Measurements from ENCODE around the gene FBXO27. TPM values are rescaled to one million over a fixed set of nuclear protein-coding genes. Genes with fewer than 3 reads are reported as not detected.
"Not testable (repeated sequence)": the region's sequence is repeated elsewhere in the genome, so short reads cannot be mapped to it uniquely, and the experiment has no call there.

Gene FBXO27
- total and polyA plus RNA-seq, 2 experiments from 2014 or later, result 6.2 to 13.7 TPM

DNA sequence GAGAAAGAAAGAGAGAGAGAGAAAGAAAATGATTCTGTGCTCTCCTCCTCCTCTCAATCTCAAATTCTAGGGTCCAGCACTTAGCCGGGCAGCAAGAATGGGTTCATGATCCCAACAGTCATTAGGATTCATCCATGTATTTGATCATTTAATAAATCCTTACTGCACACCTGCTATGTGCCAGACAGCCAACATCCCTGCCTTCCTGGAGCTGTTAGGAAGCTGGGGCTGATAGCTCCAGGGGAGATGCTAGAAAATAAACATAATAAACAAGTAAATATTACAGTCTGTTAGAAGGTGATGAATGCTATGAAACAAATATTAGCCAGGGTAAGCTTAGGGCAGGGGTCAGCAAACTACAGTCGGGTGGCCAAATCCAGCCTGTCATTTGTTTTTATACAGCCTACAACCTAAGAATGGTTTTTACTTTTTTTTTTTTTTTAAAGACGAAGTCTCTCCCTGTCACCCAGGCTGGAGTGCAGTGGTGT, 41.9 kb upstream of the FBXO27 start (continued):
- TF ChIP-seq CREB1 (CRISPR knock-in tag; IDR thresholded peaks at IDR 0.05; ENCODE audit: low read depth), result no peak

DNA sequence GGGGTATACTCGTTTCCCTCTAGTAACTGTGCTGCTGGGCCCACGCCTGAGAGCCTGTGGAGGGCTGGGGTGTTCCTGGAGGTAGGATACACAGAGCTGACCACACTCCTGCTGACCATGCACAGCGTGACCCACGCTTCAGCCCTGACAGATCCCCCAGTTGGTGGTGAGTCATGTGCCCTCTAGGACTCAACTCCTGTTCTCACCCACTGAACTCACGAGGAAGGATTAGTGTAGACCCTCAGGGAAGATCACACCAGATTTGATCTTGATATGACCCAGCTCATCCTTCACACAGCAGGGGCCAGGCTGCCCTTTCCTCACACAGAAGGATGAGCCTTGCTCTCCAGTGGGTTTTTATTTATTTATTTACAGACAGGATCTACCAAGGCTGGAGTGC, 38.5 kb upstream of the FBXO27 start:
- H3K4me1 Mint-ChIP-seq, result no peaks in the 10 kb centered on the region
- Histone ChIP-seq H3F3A (replicated peaks; ENCODE audit: low read depth) (no peaks in the 10 kb centered on the region), H3K79me2 (replicated peaks; ENCODE audit: insufficient read depth) (no peaks in the 10 kb centered on the region), H3K27ac (ENCODE audit: low read depth) (no peak overlapping the region), H3K4me2 (no peak overlapping the region), H2AFZ (no peak overlapping the region), H3K4me3 (no peak overlapping the region), H3K4me1 (ENCODE audit: insufficient read depth) (no peaks in the 10 kb centered on the region), H3K36me3 (ENCODE audit: insufficient read depth) (no peaks in the 10 kb centered on the region), H3K27me3 (ENCODE audit: insufficient read depth) (no peaks in the 10 kb centered on the region), H3K9me2 (ENCODE audit: insufficient read depth) (no peaks in the 10 kb centered on the region; the same call in 1 of the 2 replicates), H4K20me1 (replicated peaks; ENCODE audit: insufficient read depth) (no peaks in the 10 kb centered on the region)
- no peak overlapping the region for H3K4me3 Mint-ChIP-seq
- ATAC-seq, result no peak
- no peak overlapping the region for H3K27ac Mint-ChIP-seq
- peaks cover 12% of the 10 kb centered on the region for H3K9me3 Mint-ChIP-seq
- peaks cover 5% of the 10 kb centered on the region for H3K27me3 Mint-ChIP-seq (ENCODE audit: insufficient read depth, low read depth, poor library complexity)
- no peak for TF ChIP-seq STAT1 (IDR thresholded peaks at IDR 0.05; ENCODE audit: unreplicated experiment)
- no peaks in the 10 kb centered on the region for H3K36me3 Mint-ChIP-seq (ENCODE audit: low read depth)
- DNase-seq (ENCODE audit: low spot score), result no peak

DNA sequence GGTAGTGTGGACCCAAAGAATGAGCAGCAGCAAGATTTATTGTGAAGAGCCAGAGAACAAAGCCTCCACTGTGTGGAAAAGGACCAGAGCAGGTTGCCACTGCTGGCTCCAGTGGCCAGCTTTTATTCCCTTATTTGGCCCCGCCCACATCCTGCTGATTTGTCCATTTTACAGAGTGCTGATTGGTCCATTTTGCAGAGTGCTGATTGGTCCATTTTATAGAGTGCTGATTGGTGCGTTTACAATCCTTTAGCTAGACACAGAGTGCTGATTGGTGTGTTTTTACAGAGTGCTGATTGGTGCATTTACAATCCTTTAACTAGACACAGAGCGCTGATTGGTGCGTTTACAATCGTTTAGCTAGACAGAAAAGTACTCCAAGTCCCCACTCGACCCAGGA, 35.9 kb upstream of the FBXO27 start:
- not testable (repeated sequence) for H3K4me1 Mint-ChIP-seq; H3K27ac Mint-ChIP-seq; H3K36me3 Mint-ChIP-seq (ENCODE audit: low read depth)

DNA sequence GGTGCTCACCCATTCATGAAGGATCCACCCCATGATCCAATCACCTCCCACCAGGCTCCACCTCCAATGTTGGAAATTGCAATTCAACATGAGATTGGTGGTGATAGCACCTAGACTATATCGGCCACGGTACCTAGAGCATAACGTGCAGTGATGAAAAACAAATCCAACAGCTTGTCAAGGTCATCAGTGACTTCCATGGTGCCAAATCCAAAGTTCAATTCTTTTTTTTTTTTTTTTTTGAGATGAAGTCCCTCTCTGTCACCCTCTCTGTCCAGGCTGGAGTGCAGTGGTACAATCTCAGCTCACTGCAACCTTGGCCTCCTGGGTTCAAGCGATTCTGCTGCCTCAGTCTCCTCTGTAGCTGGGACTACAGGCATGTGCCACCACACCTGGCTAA, 34.8 kb upstream of the FBXO27 start:
- Histone ChIP-seq H2AFZ (no peak overlapping the region), H3F3A (replicated peaks; ENCODE audit: low read depth) (no peaks in the 10 kb centered on the region), H3K27me3 (ENCODE audit: insufficient read depth) (no peaks in the 10 kb centered on the region), H4K20me1 (replicated peaks; ENCODE audit: insufficient read depth) (no peaks in the 10 kb centered on the region), H3K4me2 (no peak overlapping the region), H3K36me3 (ENCODE audit: insufficient read depth) (no peaks in the 10 kb centered on the region), H3K4me1 (ENCODE audit: insufficient read depth) (no peaks in the 10 kb centered on the region), H3K27ac (ENCODE audit: low read depth) (no peak overlapping the region), H3K4me3 (no peak overlapping the region), H3K9me2 (ENCODE audit: insufficient read depth) (no peaks in the 10 kb centered on the region; the same call in 1 of the 2 replicates), H3K79me2 (replicated peaks; ENCODE audit: insufficient read depth) (no peaks in the 10 kb centered on the region)
- no peak overlapping the region for H3K4me3 Mint-ChIP-seq
- no peak for ATAC-seq
- H3K27me3 Mint-ChIP-seq (ENCODE audit: insufficient read depth, low read depth, poor library complexity), result peaks cover 2% of the 10 kb centered on the region
- H3K4me1 Mint-ChIP-seq, result no peaks in the 10 kb centered on the region
- no peaks in the 10 kb centered on the region for H3K36me3 Mint-ChIP-seq (ENCODE audit: low read depth)
- no peak overlapping the region for H3K27ac Mint-ChIP-seq
- peaks cover 12% of the 10 kb centered on the region for H3K9me3 Mint-ChIP-seq
- TF ChIP-seq STAT1 (IDR thresholded peaks at IDR 0.05; ENCODE audit: unreplicated experiment) (no peak), NANOG (IDR thresholded peaks at IDR 0.05; ENCODE audit: borderline replicate concordance) (no peak), JUNB (IDR thresholded peaks at IDR 0.05; ENCODE audit: unreplicated experiment) (no peak)
- TF ChIP-seq, protein P1, sequence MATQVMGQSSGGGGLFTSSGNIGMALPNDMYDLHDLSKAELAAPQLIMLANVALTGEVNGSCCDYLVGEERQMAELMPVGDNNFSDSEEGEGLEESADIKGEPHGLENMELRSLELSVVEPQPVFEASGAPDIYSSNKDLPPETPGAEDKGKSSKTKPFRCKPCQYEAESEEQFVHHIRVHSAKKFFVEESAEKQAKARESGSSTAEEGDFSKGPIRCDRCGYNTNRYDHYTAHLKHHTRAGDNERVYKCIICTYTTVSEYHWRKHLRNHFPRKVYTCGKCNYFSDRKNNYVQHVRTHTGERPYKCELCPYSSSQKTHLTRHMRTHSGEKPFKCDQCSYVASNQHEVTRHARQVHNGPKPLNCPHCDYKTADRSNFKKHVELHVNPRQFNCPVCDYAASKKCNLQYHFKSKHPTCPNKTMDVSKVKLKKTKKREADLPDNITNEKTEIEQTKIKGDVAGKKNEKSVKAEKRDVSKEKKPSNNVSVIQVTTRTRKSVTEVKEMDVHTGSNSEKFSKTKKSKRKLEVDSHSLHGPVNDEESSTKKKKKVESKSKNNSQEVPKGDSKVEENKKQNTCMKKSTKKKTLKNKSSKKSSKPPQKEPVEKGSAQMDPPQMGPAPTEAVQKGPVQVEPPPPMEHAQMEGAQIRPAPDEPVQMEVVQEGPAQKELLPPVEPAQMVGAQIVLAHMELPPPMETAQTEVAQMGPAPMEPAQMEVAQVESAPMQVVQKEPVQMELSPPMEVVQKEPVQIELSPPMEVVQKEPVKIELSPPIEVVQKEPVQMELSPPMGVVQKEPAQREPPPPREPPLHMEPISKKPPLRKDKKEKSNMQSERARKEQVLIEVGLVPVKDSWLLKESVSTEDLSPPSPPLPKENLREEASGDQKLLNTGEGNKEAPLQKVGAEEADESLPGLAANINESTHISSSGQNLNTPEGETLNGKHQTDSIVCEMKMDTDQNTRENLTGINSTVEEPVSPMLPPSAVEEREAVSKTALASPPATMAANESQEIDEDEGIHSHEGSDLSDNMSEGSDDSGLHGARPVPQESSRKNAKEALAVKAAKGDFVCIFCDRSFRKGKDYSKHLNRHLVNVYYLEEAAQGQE (IDR thresholded peaks at IDR 0.05; ENCODE audit: unreplicated experiment), result no peak
- TF ChIP-seq, protein P2, sequence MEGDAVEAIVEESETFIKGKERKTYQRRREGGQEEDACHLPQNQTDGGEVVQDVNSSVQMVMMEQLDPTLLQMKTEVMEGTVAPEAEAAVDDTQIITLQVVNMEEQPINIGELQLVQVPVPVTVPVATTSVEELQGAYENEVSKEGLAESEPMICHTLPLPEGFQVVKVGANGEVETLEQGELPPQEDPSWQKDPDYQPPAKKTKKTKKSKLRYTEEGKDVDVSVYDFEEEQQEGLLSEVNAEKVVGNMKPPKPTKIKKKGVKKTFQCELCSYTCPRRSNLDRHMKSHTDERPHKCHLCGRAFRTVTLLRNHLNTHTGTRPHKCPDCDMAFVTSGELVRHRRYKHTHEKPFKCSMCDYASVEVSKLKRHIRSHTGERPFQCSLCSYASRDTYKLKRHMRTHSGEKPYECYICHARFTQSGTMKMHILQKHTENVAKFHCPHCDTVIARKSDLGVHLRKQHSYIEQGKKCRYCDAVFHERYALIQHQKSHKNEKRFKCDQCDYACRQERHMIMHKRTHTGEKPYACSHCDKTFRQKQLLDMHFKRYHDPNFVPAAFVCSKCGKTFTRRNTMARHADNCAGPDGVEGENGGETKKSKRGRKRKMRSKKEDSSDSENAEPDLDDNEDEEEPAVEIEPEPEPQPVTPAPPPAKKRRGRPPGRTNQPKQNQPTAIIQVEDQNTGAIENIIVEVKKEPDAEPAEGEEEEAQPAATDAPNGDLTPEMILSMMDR (conservative IDR thresholded peaks at IDR 0.05; ENCODE audit: low read depth in 2 of 2), result no peak
- no peak for DNase-seq (ENCODE audit: low spot score)

More for the DNA sequence above, 35.9 kb upstream of the FBXO27 start:
- not testable (repeated sequence) for H2AFZ ChIP-seq; H3K9me2 ChIP-seq (ENCODE audit: insufficient read depth); H3K79me2 ChIP-seq (replicated peaks; ENCODE audit: insufficient read depth); H3K4me3 ChIP-seq; DNase-seq (ENCODE audit: low spot score); H3F3A ChIP-seq (replicated peaks; ENCODE audit: low read depth); H4K20me1 ChIP-seq (replicated peaks; ENCODE audit: insufficient read depth); H3K27me3 ChIP-seq (ENCODE audit: insufficient read depth); H3K4me1 ChIP-seq (ENCODE audit: insufficient read depth); H3K4me3 Mint-ChIP-seq; H3K4me2 ChIP-seq; ATAC-seq; H3K27me3 Mint-ChIP-seq (ENCODE audit: insufficient read depth, low read depth, poor library complexity); H3K27ac ChIP-seq (ENCODE audit: low read depth); H3K36me3 ChIP-seq (ENCODE audit: insufficient read depth)
- peaks cover 12% of the 10 kb centered on the region for H3K9me3 Mint-ChIP-seq

Measured in GM23338 (cell line).